PC-3 (cell line): Measurements from ENCODE around the gene CENPE. TPM values are rescaled to one million over a fixed set of nuclear protein-coding genes. Genes with fewer than 3 reads are reported as not detected.
A peak's percentile ranks its signal among the peaks of the same experiment; 100 is the strongest.

Source experiments
- ATAC-seq: fragments of 200-7000 bp; cut with Tn5 transposase; 2 replicates; pipeline ENCODE4 v1.9.1; 2020; ENCODE audit warnings: mild to moderate bottlenecking, moderate library complexity
- BruUV-seq: library from RNA; stranded (reverse); fragments of 400-500 nt; replicated peaks from 2 replicates; lab custom pipeline; 2021; lab: Mats Ljungman, UMichigan
- CTCF ChIA-PET: fragments of 300-600 bp; sonication (Branson Sonifier 250); formaldehyde crosslinking; loops from one replicate; lab custom pipeline; 2022; ENCODE audit warnings: antibody characterized with exemption; lab: Charles Lee
- POLR2A ChIA-PET: fragments of 300-600 bp; sonication (Branson Sonifier 250); formaldehyde crosslinking; loops from one replicate; lab custom pipeline; 2022; ENCODE audit warnings: antibody characterized with exemption; ENCODE audit not compliant: unreplicated experiment; lab: Charles Lee
- DNase-seq: peaks from one replicate; pipeline ENCODE4 v3.0.0-alpha.2; 2015
- H2AFZ ChIP-seq: fragments of 300-600 bp; sonication (generic); 2 replicates; pipeline ENCODE4 v1.6.0; 2016; ENCODE audit warnings: antibody characterized with exemption, low read length
- H3F3A ChIP-seq: fragments of 300-600 bp; sonication (generic); one replicate; pipeline ENCODE4 v1.6.0; 2017; ENCODE audit warnings: antibody characterized with exemption, low read length, control low read depth, mild to moderate bottlenecking; ENCODE audit not compliant: unreplicated experiment
- H3K27ac ChIP-seq: fragments of 300-600 bp; sonication (generic); 2 replicates; pipeline ENCODE4 v1.5.1; 2016; ENCODE audit warnings: mild to moderate bottlenecking, low read length
- H3K27me3 ChIP-seq: fragments of 300-600 bp; sonication (generic); 2 replicates; pipeline ENCODE4 v1.6.1; 2016; ENCODE audit warnings: low read length, mixed read lengths
- H3K36me3 ChIP-seq: fragments of 300-600 bp; sonication (generic); 2 replicates; pipeline ENCODE4 v1.6.1; 2016; ENCODE audit warnings: low read depth, mixed run types, low read length, mixed read lengths
- H3K4me1 ChIP-seq: fragments of 300-600 bp; sonication (generic); 2 replicates; pipeline ENCODE4 v1.5.1; 2016; ENCODE audit warnings: low read length; ENCODE audit not compliant: insufficient read depth
- H3K4me2 ChIP-seq: fragments of 300-600 bp; sonication (generic); 2 replicates; pipeline ENCODE4 v1.6.0; 2016; ENCODE audit warnings: low read length
- H3K4me3 ChIP-seq: fragments of 300-600 bp; sonication (generic); 2 replicates; pipeline ENCODE4 v1.5.1; 2016; ENCODE audit warnings: mild to moderate bottlenecking, low read length, mixed read lengths
- H3K79me2 ChIP-seq: fragments of 300-600 bp; sonication (generic); 2 replicates; pipeline ENCODE4 v1.6.1; 2017; ENCODE audit warnings: low read length, mixed read lengths
- H3K9ac ChIP-seq: fragments of 300-600 bp; sonication (generic); 2 replicates; pipeline ENCODE4 v1.6.0; 2016; ENCODE audit warnings: mild to moderate bottlenecking, low read length
- H3K9me2 ChIP-seq: fragments of 300-600 bp; sonication (generic); replicated peaks from 2 replicates; pipeline ENCODE4 v1.6.1; 2016; ENCODE audit warnings: mixed run types, low read length, mixed read lengths
- H3K9me3 ChIP-seq: fragments of 300-600 bp; sonication (generic); 2 replicates; pipeline ENCODE4 v1.6.1; 2016; ENCODE audit warnings: low read length, mixed read lengths
- H4K20me1 ChIP-seq: fragments of 300-600 bp; sonication (generic); 2 replicates; pipeline ENCODE4 v1.6.1; 2016; ENCODE audit warnings: low read length, mixed read lengths
- EZH2 ChIP-seq: fragments of 300-600 bp; sonication (generic); IDR thresholded peaks from one replicate; pipeline ENCODE4 v1.6.1; 2017; ENCODE audit warnings: antibody characterized with exemption, mild to moderate bottlenecking, low read length; ENCODE audit not compliant: unreplicated experiment
- EZH2phosphoT487 ChIP-seq: fragments of 300-600 bp; sonication (generic); IDR thresholded peaks from 2 replicates; pipeline ENCODE4 v1.6.1; 2018; ENCODE audit warnings: mild to moderate bottlenecking, antibody characterized with exemption, low read length, borderline replicate concordance
- intact Hi-C: fragments of 100-400 bp; cut with micrococcal nuclease; formaldehyde crosslinking; loops from 2 replicates; pipeline ENCODE4 v1.9.0; 2023
- total RNA-seq: library from RNA; depleted of rRNA; stranded (reverse); fragments of >200 nt; gene quantifications from 2 replicates; pipeline ENCODE4 v1.2.3, GENCODE V29; 2014
- TF ChIP-seq, protein P1 (sequence below): fragments of 300-600 bp; sonication (generic); conservative IDR thresholded peaks from 2 replicates; pipeline ENCODE4 v1.5.1; 2017; ENCODE audit warnings: antibody characterized with exemption, low read depth, mild to moderate bottlenecking, low read length

The CENPE gene
- total RNA-seq, 1 experiment from 2014 or later: 17.3 TPM

GRCh38 chr4:103137446-103137827 lies 60.7 kb downstream of the CENPE start:
- H3F3A ChIP-seq: peaks cover 4% of the 10 kb centered on the region
- H3K4me2 ChIP-seq: peak overlapping the region; percentile 67
- no peaks in the 10 kb centered on the region for H3K27me3 ChIP-seq
- TF ChIP-seq EZH2 (no peak), EZH2phosphoT487 (no peak)
- TF ChIP-seq, protein P1, sequence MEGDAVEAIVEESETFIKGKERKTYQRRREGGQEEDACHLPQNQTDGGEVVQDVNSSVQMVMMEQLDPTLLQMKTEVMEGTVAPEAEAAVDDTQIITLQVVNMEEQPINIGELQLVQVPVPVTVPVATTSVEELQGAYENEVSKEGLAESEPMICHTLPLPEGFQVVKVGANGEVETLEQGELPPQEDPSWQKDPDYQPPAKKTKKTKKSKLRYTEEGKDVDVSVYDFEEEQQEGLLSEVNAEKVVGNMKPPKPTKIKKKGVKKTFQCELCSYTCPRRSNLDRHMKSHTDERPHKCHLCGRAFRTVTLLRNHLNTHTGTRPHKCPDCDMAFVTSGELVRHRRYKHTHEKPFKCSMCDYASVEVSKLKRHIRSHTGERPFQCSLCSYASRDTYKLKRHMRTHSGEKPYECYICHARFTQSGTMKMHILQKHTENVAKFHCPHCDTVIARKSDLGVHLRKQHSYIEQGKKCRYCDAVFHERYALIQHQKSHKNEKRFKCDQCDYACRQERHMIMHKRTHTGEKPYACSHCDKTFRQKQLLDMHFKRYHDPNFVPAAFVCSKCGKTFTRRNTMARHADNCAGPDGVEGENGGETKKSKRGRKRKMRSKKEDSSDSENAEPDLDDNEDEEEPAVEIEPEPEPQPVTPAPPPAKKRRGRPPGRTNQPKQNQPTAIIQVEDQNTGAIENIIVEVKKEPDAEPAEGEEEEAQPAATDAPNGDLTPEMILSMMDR: 0 out of 2 replicates have a peak, but pooled peaks have one; percentile 26
- peak overlapping the region; percentile 78 for H3K27ac ChIP-seq
- no peaks in the 10 kb centered on the region for H4K20me1 ChIP-seq
- ATAC-seq (peak; percentile 92), DNase-seq (peak; percentile 80)
- H3K4me3 ChIP-seq: no peak overlapping the region
- H2AFZ ChIP-seq: peak overlapping the region; percentile 16; the same call in 1 of the 2 replicates
- H3K36me3 ChIP-seq: peaks cover 54% of the 10 kb centered on the region
- H3K9me3 ChIP-seq: no peaks in the 10 kb centered on the region
- H3K79me2 ChIP-seq: no peaks in the 10 kb centered on the region
- no TSS peak for BruUV-seq
- POLR2A ChIA-PET: no interaction called here
- CTCF ChIA-PET: interaction anchor here (0.9 kb wide), 1 partner anchor 38 kb away, joined by 3 read pairs; the partner anchor contains the start of gene BDH2
- no peak overlapping the region for H3K9ac ChIP-seq
- H3K9me2 ChIP-seq: no peaks in the 10 kb centered on the region
- H3K4me1 ChIP-seq: peaks cover 39% of the 10 kb centered on the region
- intact Hi-C loops: no loop called here

- Histone ChIP-seq H3K9me2 (no peaks in the 10 kb centered on the region), H3K9ac (no peak overlapping the region), H3K36me3 (peaks cover 49% of the 10 kb centered on the region), H3K4me1 (peaks cover 39% of the 10 kb centered on the region), H3K4me2 (peak overlapping the region; percentile 67; the same call in 1 of the 2 replicates), H4K20me1 (no peaks in the 10 kb centered on the region), H3K4me3 (no peak overlapping the region), H3K9me3 (no peaks in the 10 kb centered on the region), H3K79me2 (no peaks in the 10 kb centered on the region), H3F3A (peaks cover 4% of the 10 kb centered on the region), H2AFZ (no peak overlapping the region), H3K27me3 (no peaks in the 10 kb centered on the region), H3K27ac (peak overlapping the region; percentile 78)
- POLR2A ChIA-PET: no interaction called here
- TF ChIP-seq EZH2: no peak
- TF ChIP-seq EZH2phosphoT487: no peak
- DNase-seq (no peak), ATAC-seq (no peak; the same call in 1 of the 2 replicates)
- BruUV-seq: no TSS peak
- intact Hi-C loops: no loop called here
- CTCF ChIA-PET: interaction anchor here (0.9 kb wide), 1 partner anchor 37 kb away, joined by 3 read pairs; the partner anchor contains the start of gene BDH2
Observed at GRCh38 chr4:103136671-103137445, 61.3 kb downstream of the CENPE start.

GRCh38 chr4:103129174-103129573 lies 69.0 kb downstream of the CENPE start:
- Histone ChIP-seq H3K27ac (no peak overlapping the region), H3K27me3 (no peaks in the 10 kb centered on the region), H3K9me3 (no peaks in the 10 kb centered on the region), H3K9me2 (no peaks in the 10 kb centered on the region), H2AFZ (no peak overlapping the region), H3K4me3 (no peak overlapping the region), H4K20me1 (no peaks in the 10 kb centered on the region), H3K9ac (no peak overlapping the region), H3F3A (no peaks in the 10 kb centered on the region), H3K36me3 (peaks cover 33% of the 10 kb centered on the region), H3K4me1 (no peaks in the 10 kb centered on the region), H3K4me2 (no peak overlapping the region), H3K79me2 (no peaks in the 10 kb centered on the region)
- TF ChIP-seq EZH2: no peak
- TF ChIP-seq EZH2phosphoT487: no peak
- TF ChIP-seq, protein P1: no peak
- ChIA-PET POLR2A (no interaction called here), CTCF (no interaction called here)
- intact Hi-C loops: no loop called here
- no TSS peak for BruUV-seq
- ATAC-seq (no peak), DNase-seq (no peak)
